Uterus (tissue), 2 donors: ENCODE measurements around the gene TBC1D3I.
"Not testable (repeated sequence)": the region's sequence is repeated elsewhere in the genome, so short reads cannot be mapped to it uniquely, and the experiment has no call there.

ENCODE experiments used
- POLR2A ChIP-seq, 2 donors: fragments of 450-650 bp; IDR thresholded peaks; one replicate each; pipeline ENCODE4 v1.6.1; 2016; ENCODE audit warnings: antibody characterized with exemption in 2 of 2, mild to moderate bottlenecking in 1 of 2, moderate library complexity in 1 of 2
- TF ChIP-seq, protein P1 (sequence below), 4 experiments: fragments of 200-600 bp in 2 of 4; fragments of 450-650 bp in 2 of 4; sonication (generic) in 2 of 4; IDR thresholded peaks; one replicate each; pipeline ENCODE4 v1.5.1; 2016 to 2019; ENCODE audit warnings: antibody characterized with exemption in 4 of 4, mild to moderate bottlenecking in 2 of 4, moderate library complexity in 1 of 4

GRCh38 chr17:36242046-36242445, 22.3 kb downstream of the TBC1D3I start:
- TF ChIP-seq, protein P1, sequence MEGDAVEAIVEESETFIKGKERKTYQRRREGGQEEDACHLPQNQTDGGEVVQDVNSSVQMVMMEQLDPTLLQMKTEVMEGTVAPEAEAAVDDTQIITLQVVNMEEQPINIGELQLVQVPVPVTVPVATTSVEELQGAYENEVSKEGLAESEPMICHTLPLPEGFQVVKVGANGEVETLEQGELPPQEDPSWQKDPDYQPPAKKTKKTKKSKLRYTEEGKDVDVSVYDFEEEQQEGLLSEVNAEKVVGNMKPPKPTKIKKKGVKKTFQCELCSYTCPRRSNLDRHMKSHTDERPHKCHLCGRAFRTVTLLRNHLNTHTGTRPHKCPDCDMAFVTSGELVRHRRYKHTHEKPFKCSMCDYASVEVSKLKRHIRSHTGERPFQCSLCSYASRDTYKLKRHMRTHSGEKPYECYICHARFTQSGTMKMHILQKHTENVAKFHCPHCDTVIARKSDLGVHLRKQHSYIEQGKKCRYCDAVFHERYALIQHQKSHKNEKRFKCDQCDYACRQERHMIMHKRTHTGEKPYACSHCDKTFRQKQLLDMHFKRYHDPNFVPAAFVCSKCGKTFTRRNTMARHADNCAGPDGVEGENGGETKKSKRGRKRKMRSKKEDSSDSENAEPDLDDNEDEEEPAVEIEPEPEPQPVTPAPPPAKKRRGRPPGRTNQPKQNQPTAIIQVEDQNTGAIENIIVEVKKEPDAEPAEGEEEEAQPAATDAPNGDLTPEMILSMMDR (IDR thresholded peaks at IDR 0.05): not testable (repeated sequence)
- TF ChIP-seq POLR2A (IDR thresholded peaks at IDR 0.05): not testable (repeated sequence)
